K562 (cell line): ENCODE measurements around the gene GRK4. TPM values are rescaled to one million over a fixed set of nuclear protein-coding genes. Genes with fewer than 3 reads are reported as not detected.
A peak's percentile ranks its signal among the peaks of the same experiment; 100 is the strongest.
"Not testable (repeated sequence)": the region's sequence is repeated elsewhere in the genome, so short reads cannot be mapped to it uniquely, and the experiment has no call there.

Experiments used
- ATAC-seq: fragments of 200-7000 bp; cut with Tn5 transposase; 3 replicates; pipeline ENCODE4 v1.9.1; 2020; ENCODE audit warnings: moderate library complexity
- BruUV-seq: library from RNA; stranded (reverse); fragments of 400-500 nt; replicated peaks from 2 replicates; lab custom pipeline; 2021; lab: Mats Ljungman, UMichigan
- CTCF ChIA-PET: fragments of 300-600 bp; formaldehyde crosslinking; extraction: SDS; loops from one replicate; lab custom pipeline; 2021; ENCODE audit warnings: low intra/inter-chr PET ratio; lab: Yijun Ruan, JAX
- POLR2A ChIA-PET: fragments of 300-600, 350-650 bp; sonication (Branson Sonifier 250); formaldehyde crosslinking; extraction: SDS; loops from one replicate; lab custom pipeline; 2021; ENCODE audit warnings: antibody characterized with exemption, inconsistent platforms; lab: Yijun Ruan, JAX
- DNase-seq, 4 experiments: peaks; one replicate each; pipeline versions ENCODE4 v3.0.0 to v3.0.0-alpha.2; 2011 to 2018; ENCODE audit warnings: low spot score in 3 of 4, mixed read lengths in 3 of 4; ENCODE audit errors: extremely low read depth in 1 of 4
- FAIRE-seq: peaks from 2 replicates; lab custom pipeline; 2011; peaks lifted over from hg19 to GRCh38; lab: Jason Lieb, UNC
- H2AFZ ChIP-seq: 2 replicates; pipeline ENCODE4 v1.6.0; 2011; ENCODE audit warnings: low read depth, low read length, control low read depth, inconsistent platforms
- H3K27ac ChIP-seq: fragments of 200-600 bp; 3 replicates; pipeline ENCODE4 v1.8.0; 2011; ENCODE audit warnings: low read depth, mild to moderate bottlenecking, control low read depth, inconsistent platforms, low read length, moderate library complexity, mixed read lengths; ENCODE audit errors: extremely low read depth
- H3K27me3 ChIP-seq, 2 experiments: fragments of 300-600 bp in 1 of 2; 2 replicates in 1 of 2; 3 replicates in 1 of 2; pipeline versions ENCODE4 v1.6.0 to v1.8.0; 2011; ENCODE audit warnings: inconsistent platforms in 2 of 2, low read length in 2 of 2, mild to moderate bottlenecking in 1 of 2, mixed read lengths in 1 of 2, moderate library complexity in 1 of 2; ENCODE audit not compliant: control insufficient read depth in 2 of 2, insufficient read depth in 2 of 2
- H3K36me3 ChIP-seq: fragments of 300-600 bp; 3 replicates; pipeline ENCODE4 v1.8.0; 2011; ENCODE audit warnings: mild to moderate bottlenecking, low read length, inconsistent platforms; ENCODE audit not compliant: control insufficient read depth, insufficient read depth
- H3K4me1 ChIP-seq, 2 experiments: fragments of 200-600 bp in 1 of 2; replicated peaks in 1 of 2; 2 replicates in 1 of 2; 3 replicates in 1 of 2; pipeline versions ENCODE4 v1.5.1 to v1.8.0; 2011; ENCODE audit warnings: inconsistent platforms in 2 of 2, low read length in 2 of 2, mild to moderate bottlenecking in 1 of 2, mixed read lengths in 1 of 2, moderate library complexity in 1 of 2; ENCODE audit not compliant: control insufficient read depth in 2 of 2, insufficient read depth in 2 of 2
- H3K4me2 ChIP-seq: 2 replicates; pipeline ENCODE4 v1.6.1; 2011; ENCODE audit warnings: low read length, control low read depth, inconsistent platforms, mixed read lengths; ENCODE audit not compliant: insufficient read depth
- H3K4me3 ChIP-seq: fragments of 200-600 bp; sonication (generic), shearing (Covaris generic); 2 replicates; pipeline ENCODE4 v1.5.1; 2016; ENCODE audit warnings: control low read depth, inconsistent platforms
- H3K79me2 ChIP-seq: fragments of 200-600 bp; 3 replicates; pipeline ENCODE4 v1.8.0; 2011; ENCODE audit warnings: low read length, inconsistent platforms; ENCODE audit not compliant: control insufficient read depth, insufficient read depth
- H3K9ac ChIP-seq, 2 experiments: 2 replicates each; pipeline versions ENCODE4 v1.6.0 to v1.6.1; 2011; ENCODE audit warnings: low read depth in 2 of 2, low read length in 2 of 2, control low read depth in 1 of 2, inconsistent platforms in 1 of 2, mild to moderate bottlenecking in 1 of 2, mixed read lengths in 1 of 2; ENCODE audit not compliant: insufficient read depth in 1 of 2
- H3K9me1 ChIP-seq: one replicate; pipeline ENCODE4 v1.6.0; 2011; ENCODE audit warnings: inconsistent platforms, mild to moderate bottlenecking, low read length, moderate library complexity; ENCODE audit not compliant: control insufficient read depth, insufficient read depth
- H3K9me3 ChIP-seq: replicated peaks from 2 replicates; pipeline ENCODE4 v1.5.1; 2011; ENCODE audit warnings: low read depth, low read length, inconsistent platforms; ENCODE audit not compliant: control insufficient read depth, insufficient read depth
- H4K20me1 ChIP-seq: replicated peaks from 2 replicates; pipeline ENCODE4 v1.6.1; 2011; ENCODE audit warnings: low read length, inconsistent platforms, mixed read lengths; ENCODE audit not compliant: control insufficient read depth, insufficient read depth
- ZNF146 ChIP-seq: IDR thresholded peaks from one replicate; pipeline ENCODE4 v1.6.1; 2018; ENCODE audit warnings: missing compliant biosample characterization; ENCODE audit not compliant: unreplicated experiment
- WGBS: fragments of 100-300 bp; shearing (Covaris generic); methylation state at CpG from one replicate; pipeline ENCODE4 v1.1.6; 2016; ENCODE audit warnings: low coverage, mixed read lengths; ENCODE audit not compliant: insufficient coverage; ENCODE audit errors: missing lambda C conversion rate; 5-methylcytosine and 5-hydroxymethylcytosine counted together
- in situ Hi-C: fragments of 300-500 bp; cut with MboI; formaldehyde crosslinking; loops from 4 replicates; pipeline ENCODE4 v1.15.0; 2018; ENCODE audit warnings: inconsistent platforms, mixed read lengths
- intact Hi-C: fragments of 100-400 bp; cut with micrococcal nuclease; formaldehyde crosslinking; loops from 2 replicates; pipeline ENCODE4 v1.14.2; 2022
- polyA plus RNA-seq, 8 experiments: library from polyadenylated mRNA; depleted of rRNA in 4 of 8; stranded (reverse) in 5 of 8; unstranded in 3 of 8; fragments of >200 nt; fragmentation: Nextera tagmentation in 2 of 8; fragmentation: Illumina TruSeq in 1 of 8; extraction: Ambion mirVana in 2 of 8; extraction: Trizol in 1 of 8; gene quantifications; 2 replicates each; pipeline versions ENCODE4 v1.2.1 to v1.2.3, GENCODE V29; 2011 to 2014; ENCODE audit warnings: inconsistent platforms in 1 of 8, missing spikeins in 1 of 8
- total RNA-seq, 7 experiments: library from RNA; depleted of rRNA in 6 of 7; stranded (reverse); fragments of >200 nt in 6 of 7; fragmentation: Illumina TruSeq in 2 of 7; extraction: Trizol in 2 of 7; gene quantifications; 2 replicates each; pipeline versions ENCODE4 v1.2.1 to v1.2.3, GENCODE V29; 2011 to 2021; ENCODE audit warnings: low replicate concordance in 1 of 7

GRK4 gene
- total and polyA plus RNA-seq, 9 of the 15 experiments (the other 6 are each of a cell fraction or from before 2014, with no cell fraction given) = 1.1 to 4.8 (median 2.6) TPM

DNA sequence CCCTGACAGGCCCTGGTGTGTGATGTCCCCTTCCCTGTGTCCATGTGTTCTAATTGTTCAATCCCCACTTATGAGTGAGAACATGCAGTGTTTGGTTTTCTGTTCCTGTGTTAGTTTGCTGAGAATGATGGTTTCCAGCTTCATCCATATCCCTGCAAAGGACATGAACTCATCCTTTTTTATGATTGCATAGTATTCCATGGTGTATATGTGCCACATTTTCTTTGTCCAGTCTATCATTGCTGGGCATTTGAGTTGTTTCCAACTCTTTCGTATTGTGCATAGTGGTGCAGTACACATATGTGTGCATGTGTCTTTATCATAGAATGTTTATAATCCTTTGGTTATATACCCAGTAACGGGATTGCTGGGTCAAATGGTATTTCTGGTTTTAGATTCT, 46.7 kb upstream of the GRK4 start:
- CTCF ChIA-PET, FAIRE-seq: not testable (repeated sequence)

GRCh38 chr4:2918300-2918699, 45.1 kb upstream of the GRK4 start:
- ATAC-seq, H3K4me3 ChIP-seq, H3K27me3 ChIP-seq, POLR2A ChIA-PET, H2AFZ ChIP-seq, DNase-seq, BruUV-seq, intact Hi-C loops, H4K20me1 ChIP-seq, H3K27ac ChIP-seq, H3K79me2 ChIP-seq, H3K4me2 ChIP-seq, in situ Hi-C loops, H3K9me3 ChIP-seq, H3K9ac ChIP-seq, H3K9me1 ChIP-seq, CTCF ChIA-PET, H3K4me1 ChIP-seq, FAIRE-seq: not testable (repeated sequence)
- peaks cover 20% of the 10 kb centered on the region; the same call in 1 of the 3 replicates for H3K36me3 ChIP-seq
- WGBS = 69% methylated on average over 2 of the region's 2 CpGs

More for the DNA sequence above, 46.7 kb upstream of the GRK4 start:
- peak; percentile 60 for TF ChIP-seq ZNF146 (CRISPR knock-in tag)
- TF ChIP-seq, all 486 proteins: peak for 1; not testable (repeated sequence) for 485
- H3K27ac ChIP-seq, ATAC-seq, H3K79me2 ChIP-seq, intact Hi-C loops, H3K9ac ChIP-seq, BruUV-seq, H3K4me2 ChIP-seq, H3K9me1 ChIP-seq, H4K20me1 ChIP-seq, H3K4me1 ChIP-seq, POLR2A ChIA-PET, H3K27me3 ChIP-seq, H3K4me3 ChIP-seq, in situ Hi-C loops, DNase-seq, H3K9me3 ChIP-seq, H2AFZ ChIP-seq: not testable (repeated sequence)
- WGBS = 87% methylated on average over 2 of the region's 2 CpGs
- peaks cover 23% of the 10 kb centered on the region; the same call in 2 of the 3 replicates for H3K36me3 ChIP-seq

- 95% methylated on average over 7 of the region's 8 CpGs for WGBS
- CTCF ChIA-PET, H2AFZ ChIP-seq, in situ Hi-C loops, intact Hi-C loops, H3K4me2 ChIP-seq, POLR2A ChIA-PET, H3K27me3 ChIP-seq, ATAC-seq, H3K27ac ChIP-seq, H3K9me1 ChIP-seq, H4K20me1 ChIP-seq, H3K9ac ChIP-seq, FAIRE-seq, H3K4me1 ChIP-seq, DNase-seq, H3K79me2 ChIP-seq, H3K4me3 ChIP-seq, H3K9me3 ChIP-seq, BruUV-seq: not testable (repeated sequence)
- peaks cover 19% of the 10 kb centered on the region; the same call in 1 of the 3 replicates for H3K36me3 ChIP-seq
Observed at GRCh38 chr4:2918714-2919113, 44.7 kb upstream of the GRK4 start.
